ENCODE results near the gene GTF2H4.

Gene GTF2H4

GRCh38 chr6:30935018-30935417 is 27.0 kb downstream of the GTF2H4 start:
- H4K20me1 ChIP-seq: no peaks in the 10 kb centered on the region
- no peaks in the 10 kb centered on the region for H3K9me3 ChIP-seq
- no peak overlapping the region for H3K9ac ChIP-seq
- H3K27ac ChIP-seq: no peak overlapping the region
- no peak overlapping the region for H3K4me3 ChIP-seq
- H3K36me3 ChIP-seq: no peaks in the 10 kb centered on the region
- no peaks in the 10 kb centered on the region for H3K27me3 ChIP-seq
- TF ChIP-seq Cebpa-rat (IDR thresholded peaks at IDR 0.05): no peak
- H3K4me2 ChIP-seq: no peak overlapping the region
- H3K4me1 ChIP-seq: no peaks in the 10 kb centered on the region

- no peaks in the 10 kb centered on the region for H3K9me3 ChIP-seq
- no peak overlapping the region for H3K27ac ChIP-seq
- H3K27me3 ChIP-seq: no peaks in the 10 kb centered on the region
- H3K4me1 ChIP-seq: no peaks in the 10 kb centered on the region
- no peak overlapping the region for H3K4me2 ChIP-seq
- no peak for TF ChIP-seq Cebpa-rat (IDR thresholded peaks at IDR 0.05)
- H4K20me1 ChIP-seq: no peaks in the 10 kb centered on the region
- no peak overlapping the region for H3K4me3 ChIP-seq
- H3K36me3 ChIP-seq: no peaks in the 10 kb centered on the region
- no peak overlapping the region for H3K9ac ChIP-seq
Observed at GRCh38 chr6:30937265-30937664, 29.3 kb downstream of the GTF2H4 start.

GRCh38 chr6:30938730-30939129 is 30.7 kb downstream of the GTF2H4 start:
- no peak overlapping the region for H3K4me3 ChIP-seq
- no peaks in the 10 kb centered on the region for H3K27me3 ChIP-seq
- H3K36me3 ChIP-seq: no peaks in the 10 kb centered on the region
- H3K27ac ChIP-seq: no peak overlapping the region
- no peaks in the 10 kb centered on the region for H3K4me1 ChIP-seq
- no peak overlapping the region for H3K4me2 ChIP-seq
- no peaks in the 10 kb centered on the region for H3K9me3 ChIP-seq
- TF ChIP-seq Cebpa-rat (IDR thresholded peaks at IDR 0.05): no peak
- no peak overlapping the region for H3K9ac ChIP-seq
- H4K20me1 ChIP-seq: no peaks in the 10 kb centered on the region

- no peaks in the 10 kb centered on the region for H3K4me1 ChIP-seq
- H3K9me3 ChIP-seq: no peaks in the 10 kb centered on the region
- TF ChIP-seq Cebpa-rat (IDR thresholded peaks at IDR 0.05): no peak
- H3K9ac ChIP-seq: no peak overlapping the region
- H4K20me1 ChIP-seq: no peaks in the 10 kb centered on the region
- H3K36me3 ChIP-seq: no peaks in the 10 kb centered on the region
- no peak overlapping the region for H3K4me3 ChIP-seq
- no peaks in the 10 kb centered on the region for H3K27me3 ChIP-seq
- no peak overlapping the region for H3K27ac ChIP-seq
- H3K4me2 ChIP-seq: no peak overlapping the region
Observed at GRCh38 chr6:30939473-30939872, 31.5 kb downstream of the GTF2H4 start.

- no peak within 1 kb of the TSS for H3K9ac ChIP-seq
- H3K4me3 ChIP-seq: no peak within 1 kb of the TSS
- H3K27me3 ChIP-seq: no peaks in the 10 kb centered on the region
- no peak within 1 kb of the TSS for H3K4me2 ChIP-seq
- H3K9me3 ChIP-seq: no peaks in the 10 kb centered on the region
- H3K4me1 ChIP-seq: no peaks in the 10 kb centered on the region
- no peaks in the 10 kb centered on the region for H4K20me1 ChIP-seq
- H3K27ac ChIP-seq: no peak within 1 kb of the TSS
- no peaks in the 10 kb centered on the region for H3K36me3 ChIP-seq
- no peak for TF ChIP-seq Cebpa-rat (IDR thresholded peaks at IDR 0.05)
Observed at GRCh38 chr6:30940361-30940986, 32.5 kb downstream of the GTF2H4 start, which contains the start of gene MUCL3. Gene MUCL3 (plus strand): TSS chr6:30940973. CDS start chr6:30941000, 27 bp downstream.

- H3K4me1 ChIP-seq: no peaks in the 10 kb centered on the region
- H3K36me3 ChIP-seq: no peaks in the 10 kb centered on the region
- H4K20me1 ChIP-seq: no peaks in the 10 kb centered on the region
- H3K4me3 ChIP-seq: no peak overlapping the region
- no peaks in the 10 kb centered on the region for H3K27me3 ChIP-seq
- no peak for TF ChIP-seq Cebpa-rat (IDR thresholded peaks at IDR 0.05)
- H3K4me2 ChIP-seq: no peak overlapping the region
- H3K9me3 ChIP-seq: no peaks in the 10 kb centered on the region
- no peak overlapping the region for H3K27ac ChIP-seq
- no peak overlapping the region for H3K9ac ChIP-seq
Observed at GRCh38 chr6:30942338-30943060, 34.5 kb downstream of the GTF2H4 start.

- no peak for TF ChIP-seq Cebpa-rat (IDR thresholded peaks at IDR 0.05)
- H3K4me2 ChIP-seq: no peak overlapping the region
- H3K4me3 ChIP-seq: no peak overlapping the region
- H3K4me1 ChIP-seq: no peaks in the 10 kb centered on the region
- no peaks in the 10 kb centered on the region for H3K36me3 ChIP-seq
- H3K27ac ChIP-seq: no peak overlapping the region
- no peaks in the 10 kb centered on the region for H3K9me3 ChIP-seq
- no peaks in the 10 kb centered on the region for H4K20me1 ChIP-seq
- no peak overlapping the region for H3K9ac ChIP-seq
- no peaks in the 10 kb centered on the region for H3K27me3 ChIP-seq
Observed at GRCh38 chr6:30944051-30944450, 36.0 kb downstream of the GTF2H4 start.

- no peaks in the 10 kb centered on the region for H4K20me1 ChIP-seq
- H3K27me3 ChIP-seq: no peaks in the 10 kb centered on the region
- TF ChIP-seq Cebpa-rat (IDR thresholded peaks at IDR 0.05): no peak
- H3K27ac ChIP-seq: no peak overlapping the region
- H3K4me1 ChIP-seq: no peaks in the 10 kb centered on the region
- no peak overlapping the region for H3K9ac ChIP-seq
- H3K9me3 ChIP-seq: no peaks in the 10 kb centered on the region
- no peaks in the 10 kb centered on the region for H3K36me3 ChIP-seq
- H3K4me3 ChIP-seq: no peak overlapping the region
- H3K4me2 ChIP-seq: no peak overlapping the region
Observed at GRCh38 chr6:30945281-30945680, 37.3 kb downstream of the GTF2H4 start.

- H3K9ac ChIP-seq: no peak overlapping the region
- no peaks in the 10 kb centered on the region for H4K20me1 ChIP-seq
- no peak overlapping the region for H3K4me3 ChIP-seq
- H3K9me3 ChIP-seq: 0 out of 2 replicates have a peak, but pooled peaks cover 8% of the 10 kb centered on the region
- H3K4me2 ChIP-seq: no peak overlapping the region
- H3K27ac ChIP-seq: no peak overlapping the region
- no peaks in the 10 kb centered on the region for H3K4me1 ChIP-seq
- H3K36me3 ChIP-seq: no peaks in the 10 kb centered on the region
- TF ChIP-seq Cebpa-rat (IDR thresholded peaks at IDR 0.05): no peak
- peaks cover 1% of the 10 kb centered on the region; the same call in 1 of the 2 replicates for H3K27me3 ChIP-seq
Observed at GRCh38 chr6:30947231-30947630, 39.2 kb downstream of the GTF2H4 start.

GRCh38 chr6:30948811-30949210 is 40.8 kb downstream of the GTF2H4 start:
- no peak for TF ChIP-seq Cebpa-rat (IDR thresholded peaks at IDR 0.05)
- Histone ChIP-seq H3K4me3 (no peak overlapping the region), H3K9me3 (0 out of 2 replicates have a peak, but pooled peaks cover 8% of the 10 kb centered on the region), H3K27ac (no peak overlapping the region), H3K4me2 (no peak overlapping the region), H4K20me1 (no peaks in the 10 kb centered on the region), H3K9ac (no peak overlapping the region), H3K27me3 (peaks cover 4% of the 10 kb centered on the region; the same call in 1 of the 2 replicates), H3K36me3 (no peaks in the 10 kb centered on the region), H3K4me1 (no peaks in the 10 kb centered on the region)
